Measurements from ENCODE around the gene SLC35D3. TPM values are rescaled to one million over a fixed set of nuclear protein-coding genes. Genes with fewer than 3 reads are reported as not detected.
"Not testable (repeated sequence)": the region's sequence is repeated elsewhere in the genome, so short reads cannot be mapped to it uniquely, and the experiment has no call there.

The SLC35D3 gene
- total RNA-seq, 4 donors from 2014 or later: not detected

DNA sequence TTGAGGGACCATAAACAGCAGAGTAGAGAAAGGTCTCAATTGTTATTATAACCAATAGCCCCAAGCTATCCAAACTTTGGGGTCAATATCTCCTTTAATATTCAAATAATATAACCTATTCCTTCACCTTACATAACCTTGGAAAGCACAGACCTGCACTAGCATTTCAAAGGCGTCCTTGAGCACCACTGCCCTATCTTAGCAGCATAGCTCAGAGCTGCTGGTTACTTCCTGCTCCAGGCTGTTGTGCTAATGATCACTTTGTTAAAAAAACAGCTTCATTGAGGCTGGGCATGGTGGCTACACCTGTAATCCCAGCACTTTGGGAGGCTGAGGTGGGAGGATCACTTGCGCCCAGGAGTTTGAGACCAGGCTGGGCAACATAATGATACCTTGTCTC is 10.5 kb downstream of the SLC35D3 start:
- no peak overlapping the region for H3K27ac ChIP-seq
- WGBS, 2 donors: 88 to 90% methylated on average over 2 of the region's 2 CpGs
- H3K36me3 ChIP-seq: no peaks in the 10 kb centered on the region
- peaks cover 0 to 19% (median 0%) of the 10 kb centered on the region in 4 donors for H3K27me3 ChIP-seq
- no peak overlapping the region for H3K4me3 ChIP-seq
- intact Hi-C loops (cut with DNase I): no loop called here
- H3K4me1 ChIP-seq: no peaks in the 10 kb centered on the region
- no peak for DNase-seq
- TF ChIP-seq, protein P1, sequence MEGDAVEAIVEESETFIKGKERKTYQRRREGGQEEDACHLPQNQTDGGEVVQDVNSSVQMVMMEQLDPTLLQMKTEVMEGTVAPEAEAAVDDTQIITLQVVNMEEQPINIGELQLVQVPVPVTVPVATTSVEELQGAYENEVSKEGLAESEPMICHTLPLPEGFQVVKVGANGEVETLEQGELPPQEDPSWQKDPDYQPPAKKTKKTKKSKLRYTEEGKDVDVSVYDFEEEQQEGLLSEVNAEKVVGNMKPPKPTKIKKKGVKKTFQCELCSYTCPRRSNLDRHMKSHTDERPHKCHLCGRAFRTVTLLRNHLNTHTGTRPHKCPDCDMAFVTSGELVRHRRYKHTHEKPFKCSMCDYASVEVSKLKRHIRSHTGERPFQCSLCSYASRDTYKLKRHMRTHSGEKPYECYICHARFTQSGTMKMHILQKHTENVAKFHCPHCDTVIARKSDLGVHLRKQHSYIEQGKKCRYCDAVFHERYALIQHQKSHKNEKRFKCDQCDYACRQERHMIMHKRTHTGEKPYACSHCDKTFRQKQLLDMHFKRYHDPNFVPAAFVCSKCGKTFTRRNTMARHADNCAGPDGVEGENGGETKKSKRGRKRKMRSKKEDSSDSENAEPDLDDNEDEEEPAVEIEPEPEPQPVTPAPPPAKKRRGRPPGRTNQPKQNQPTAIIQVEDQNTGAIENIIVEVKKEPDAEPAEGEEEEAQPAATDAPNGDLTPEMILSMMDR (IDR thresholded peaks at IDR 0.05): no peak
- TF ChIP-seq POLR2A (IDR thresholded peaks at IDR 0.05): no peak
- H3K9me3 ChIP-seq: no peaks in the 10 kb centered on the region

DNA sequence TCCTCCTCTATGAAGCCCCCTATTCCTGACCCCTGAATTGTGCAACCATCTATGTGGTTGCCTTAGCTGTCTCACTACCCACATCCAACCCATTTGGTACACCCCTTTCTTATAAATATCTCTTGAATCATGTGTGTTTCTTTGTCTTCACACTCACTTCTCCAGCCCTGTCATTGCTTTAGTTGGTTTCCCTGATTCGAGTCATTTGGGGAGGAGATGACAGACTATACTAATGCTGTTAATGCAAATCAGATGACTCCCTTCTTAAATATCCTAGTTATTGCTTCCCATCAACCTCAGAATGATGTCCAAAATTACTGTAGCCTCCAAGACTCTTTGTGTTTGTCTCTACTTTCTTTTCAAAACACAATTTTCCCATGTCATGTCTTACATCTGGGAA is 23.0 kb downstream of the SLC35D3 start:
- H3K4me1 ChIP-seq: no peaks in the 10 kb centered on the region
- H3K36me3 ChIP-seq: no peaks in the 10 kb centered on the region
- TF ChIP-seq, protein P1 (IDR thresholded peaks at IDR 0.05): no peak
- no peak for TF ChIP-seq POLR2A (IDR thresholded peaks at IDR 0.05)
- no peak overlapping the region for H3K4me3 ChIP-seq
- 50 to 67% methylated on average over 1 of the region's 1 CpG for WGBS, 2 donors
- peaks cover 0 to 28% (median 0%) of the 10 kb centered on the region in 4 donors for H3K27me3 ChIP-seq
- intact Hi-C loops (cut with DNase I): no loop called here
- DNase-seq: no peak
- H3K9me3 ChIP-seq: no peaks in the 10 kb centered on the region
- no peak overlapping the region for H3K27ac ChIP-seq

- Histone ChIP-seq H3K4me3 (no peak overlapping the region), H3K27me3 (peaks cover 0 to 28% (median 0%) of the 10 kb centered on the region in 4 donors), H3K27ac (no peak overlapping the region), H3K4me1 (no peaks in the 10 kb centered on the region), H3K36me3 (no peaks in the 10 kb centered on the region), H3K9me3 (no peaks in the 10 kb centered on the region)
- intact Hi-C loops (cut with DNase I): no loop called here
- TF ChIP-seq POLR2A (IDR thresholded peaks at IDR 0.05): no peak
- TF ChIP-seq, protein P1 (IDR thresholded peaks at IDR 0.05): no peak
- DNase-seq: no peak
- 50 to 90% methylated on average over 4 of the region's 4 CpGs for WGBS, 2 donors
Measured at GRCh38 chr6:136945711-136946121, 23.6 kb downstream of the SLC35D3 start.

DNA sequence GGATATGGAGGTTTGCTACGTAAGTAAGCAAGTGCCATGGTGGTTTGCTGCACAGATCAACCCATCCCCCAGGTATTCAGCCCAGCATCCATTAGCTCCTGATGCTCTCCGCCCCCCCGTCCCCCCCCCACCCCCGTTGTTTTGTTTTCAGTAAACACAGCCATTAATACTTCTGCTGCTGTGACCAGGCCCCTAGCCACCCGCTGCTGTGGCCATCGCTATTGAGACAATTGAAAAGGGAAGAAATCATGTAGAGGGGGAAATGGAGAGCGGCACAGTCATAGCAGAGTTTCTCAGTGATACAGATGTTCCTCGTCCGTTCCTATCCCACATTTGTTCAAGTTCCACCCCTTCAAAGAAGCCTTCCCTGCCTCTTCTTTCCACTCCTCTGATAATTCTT is 24.9 kb downstream of the SLC35D3 start:
- no peak for DNase-seq
- Histone ChIP-seq H3K27me3 (peaks cover 0 to 28% (median 0%) of the 10 kb centered on the region in 4 donors), H3K4me1 (no peaks in the 10 kb centered on the region), H3K9me3 (no peaks in the 10 kb centered on the region), H3K27ac (no peak overlapping the region), H3K4me3 (no peak overlapping the region), H3K36me3 (no peaks in the 10 kb centered on the region)
- intact Hi-C loops (cut with DNase I): no loop called here
- WGBS, 2 donors: 56 to 59% methylated on average over 9 of the region's 9 CpGs
- TF ChIP-seq, protein P1 (IDR thresholded peaks at IDR 0.05): no peak
- TF ChIP-seq POLR2A (IDR thresholded peaks at IDR 0.05): no peak

DNA sequence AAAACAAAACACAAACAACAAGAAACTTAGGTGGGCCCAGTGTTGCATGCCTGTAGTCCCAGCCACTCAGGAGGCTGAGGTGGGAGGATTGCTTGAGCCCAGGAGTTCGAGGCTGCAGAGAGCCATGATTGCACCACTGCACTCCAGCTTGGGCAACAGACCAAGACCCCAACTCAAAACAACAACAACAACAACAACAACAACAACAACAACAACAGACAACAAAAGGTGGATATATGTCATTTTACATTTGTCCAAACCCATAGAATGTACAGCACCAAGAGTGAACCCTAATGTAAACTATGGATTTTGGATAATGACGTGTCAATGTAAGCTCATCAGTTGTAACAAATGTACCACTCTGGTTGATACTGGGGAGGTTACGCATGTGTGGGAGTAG is 27.9 kb downstream of the SLC35D3 start:
- H3K4me1 ChIP-seq; H3K27ac ChIP-seq; H3K36me3 ChIP-seq; H3K9me3 ChIP-seq; intact Hi-C loops (cut with DNase I); H3K4me3 ChIP-seq; DNase-seq; H3K27me3 ChIP-seq: not testable (repeated sequence)
- 84 to 100% methylated on average over 3 of the region's 3 CpGs for WGBS, 2 donors

Data from esophagus squamous epithelium (tissue), 5 donors.